HG03039 (cell line): ENCODE measurements around the gene OR10H2.
"Not testable (repeated sequence)": the region's sequence is repeated elsewhere in the genome, so short reads cannot be mapped to it uniquely, and the experiment has no call there.

ENCODE experiments used
- ATAC-seq: cut with Tn5 transposase; IDR thresholded peaks from one replicate; pipeline ENCODE4 v1.9.1; 2021; ENCODE audit warnings: mild to moderate bottlenecking, moderate library complexity; ENCODE audit not compliant: unreplicated experiment

The OR10H2 gene

DNA sequence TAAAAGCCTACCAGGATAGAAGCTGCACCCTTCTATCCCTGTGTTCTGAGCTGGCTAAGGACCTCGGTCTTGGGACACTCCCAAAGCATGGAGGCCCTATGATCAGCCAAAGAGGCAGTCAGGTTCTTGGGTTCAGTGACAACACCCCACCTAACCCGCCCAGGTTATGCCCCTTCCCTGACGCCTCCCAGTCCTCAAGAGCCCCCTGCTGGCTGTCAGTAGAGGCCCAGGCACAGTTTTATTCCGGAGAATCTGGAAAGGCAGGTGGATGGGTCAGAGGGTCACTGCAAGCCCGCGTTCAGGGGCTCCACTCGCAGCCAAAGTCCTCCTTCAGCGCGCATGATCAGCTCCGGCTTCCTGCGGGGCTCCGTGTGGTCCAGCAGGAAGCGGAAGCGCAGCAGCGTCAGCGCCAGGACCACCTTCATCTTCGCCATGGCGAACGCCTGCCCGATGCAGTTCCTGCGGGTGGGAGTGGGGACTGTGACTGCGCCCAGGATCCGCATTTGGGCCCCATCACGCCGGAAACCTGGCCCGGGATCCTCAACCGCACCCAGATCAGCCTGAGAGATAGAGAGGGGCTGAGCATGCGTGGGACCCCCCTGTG is 32.2 kb downstream of the OR10H2 start:
- no peak for ATAC-seq

- no peak for ATAC-seq
Measured at GRCh38 chr19:15769586-15769985, 41.8 kb downstream of the OR10H2 start.

GRCh38 chr19:15774159-15774558 is 46.3 kb downstream of the OR10H2 start:
- not testable (repeated sequence) for ATAC-seq

- ATAC-seq, result no peak
Measured at GRCh38 chr19:15775249-15775648, 47.4 kb downstream of the OR10H2 start.

GRCh38 chr19:15776264-15776663 is 48.4 kb downstream of the OR10H2 start:
- no peak for ATAC-seq

GRCh38 chr19:15776991-15777970 is 49.5 kb downstream of the OR10H2 start:
- no peak for ATAC-seq
